Loucy (cell line): ENCODE results near the gene IQCE.
A peak's percentile ranks its signal among the peaks of the same experiment; 100 is the strongest.

Experiments
- H2AFZ ChIP-seq: fragments of 200-600 bp; sonication (generic); 2 replicates; pipeline ENCODE4 v1.6.0; 2016; ENCODE audit warnings: antibody characterized with exemption, mild to moderate bottlenecking, low read length, moderate library complexity
- H3F3A ChIP-seq: fragments of 200-600 bp; 2 replicates; pipeline ENCODE4 v1.6.0; 2016; ENCODE audit warnings: antibody characterized with exemption, low read depth, mild to moderate bottlenecking
- H3K27me3 ChIP-seq: fragments of 200-600 bp; sonication (generic); 2 replicates; pipeline ENCODE4 v1.6.1; 2014; ENCODE audit warnings: low read length, mild to moderate bottlenecking; ENCODE audit not compliant: insufficient read depth, poor library complexity, severe bottlenecking
- H3K36me3 ChIP-seq: fragments of 200-600 bp; sonication (generic); 2 replicates; pipeline ENCODE4 v1.6.1; 2016; ENCODE audit warnings: low read length; ENCODE audit not compliant: insufficient read depth
- H3K4me1 ChIP-seq: fragments of 200-600 bp; sonication (generic); 2 replicates; pipeline ENCODE4 v1.5.1; 2014; ENCODE audit warnings: low read length, mild to moderate bottlenecking; ENCODE audit not compliant: insufficient read depth, poor library complexity, severe bottlenecking
- H3K4me2 ChIP-seq: fragments of 200-600 bp; sonication (generic); 2 replicates; pipeline ENCODE4 v1.6.0; 2014; ENCODE audit warnings: antibody characterized with exemption, low read length, low read depth, mild to moderate bottlenecking; ENCODE audit not compliant: poor library complexity, severe bottlenecking
- H3K4me3 ChIP-seq: fragments of 200-600 bp; sonication (generic); 2 replicates; pipeline ENCODE4 v1.5.1; 2014; ENCODE audit warnings: low read length, mild to moderate bottlenecking, mixed read lengths; ENCODE audit not compliant: poor library complexity, severe bottlenecking
- H3K79me2 ChIP-seq: fragments of 200-600 bp; sonication (generic); 2 replicates; pipeline ENCODE4 v1.6.1; 2014; ENCODE audit warnings: low read length; ENCODE audit not compliant: insufficient read depth
- H3K9ac ChIP-seq: fragments of 200-600 bp; sonication (generic); 2 replicates; pipeline ENCODE4 v1.6.0; 2014; ENCODE audit warnings: mild to moderate bottlenecking, low read depth, low read length, moderate library complexity; ENCODE audit not compliant: poor library complexity, severe bottlenecking
- H3K9me2 ChIP-seq: fragments of 200-600 bp; sonication (generic); replicated peaks from 2 replicates; pipeline ENCODE4 v1.6.1; 2016; ENCODE audit warnings: low read depth, low read length, mixed read lengths
- H3K9me3 ChIP-seq: fragments of 200-600 bp; sonication (generic); 2 replicates; pipeline ENCODE4 v1.6.1; 2014; ENCODE audit warnings: mild to moderate bottlenecking, antibody characterized with exemption, low read length, low read depth; ENCODE audit not compliant: insufficient read depth
- H4K20me1 ChIP-seq: fragments of 200-600 bp; sonication (generic); 2 replicates; pipeline ENCODE4 v1.6.0; 2014; ENCODE audit warnings: antibody characterized with exemption, low read length, mild to moderate bottlenecking; ENCODE audit not compliant: insufficient read depth, poor library complexity, severe bottlenecking
- CTCF ChIP-seq: fragments of 200-600 bp; sonication (generic); conservative IDR thresholded peaks from 2 replicates; pipeline ENCODE4 v1.5.1; 2014; ENCODE audit warnings: mild to moderate bottlenecking, antibody characterized with exemption, low read length
- EZH2phosphoT487 ChIP-seq: fragments of 200-600 bp; IDR thresholded peaks from 2 replicates; pipeline ENCODE4 v1.6.1; 2018; ENCODE audit warnings: antibody characterized with exemption, mild to moderate bottlenecking, moderate library complexity, borderline replicate concordance

IQCE gene

GRCh38 chr7:2628891-2629290 is 70.1 kb downstream of the IQCE start:
- Histone ChIP-seq H3K4me3 (no peak overlapping the region), H4K20me1 (peaks cover 17% of the 10 kb centered on the region), H3K4me1 (peaks cover 8% of the 10 kb centered on the region), H3F3A (no peaks in the 10 kb centered on the region), H3K79me2 (peaks cover 20% of the 10 kb centered on the region), H3K4me2 (no peak overlapping the region), H3K27me3 (no peaks in the 10 kb centered on the region), H3K9ac (no peak overlapping the region), H3K36me3 (no peaks in the 10 kb centered on the region), H3K9me2 (no peaks in the 10 kb centered on the region), H2AFZ (no peak overlapping the region), H3K9me3 (no peaks in the 10 kb centered on the region)
- TF ChIP-seq CTCF (no peak), EZH2phosphoT487 (no peak)

GRCh38 chr7:2629746-2630681 is 71.2 kb downstream of the IQCE start:
- H3K27me3 ChIP-seq = no peaks in the 10 kb centered on the region
- H3K79me2 ChIP-seq = peaks cover 31% of the 10 kb centered on the region
- no peaks in the 10 kb centered on the region for H3K36me3 ChIP-seq
- peaks cover 16% of the 10 kb centered on the region for H3K4me1 ChIP-seq
- TF ChIP-seq CTCF (no peak), EZH2phosphoT487 (no peak)
- no peak overlapping the region for H3K4me2 ChIP-seq
- H4K20me1 ChIP-seq = peaks cover 28% of the 10 kb centered on the region
- H2AFZ ChIP-seq = no peak overlapping the region
- no peaks in the 10 kb centered on the region for H3K9me3 ChIP-seq
- H3K4me3 ChIP-seq = no peak overlapping the region
- no peaks in the 10 kb centered on the region for H3F3A ChIP-seq
- H3K9me2 ChIP-seq = no peaks in the 10 kb centered on the region
- H3K9ac ChIP-seq = no peak overlapping the region

- H3K9me2 ChIP-seq = no peaks in the 10 kb centered on the region
- TF ChIP-seq CTCF (no peak), EZH2phosphoT487 (no peak)
- no peaks in the 10 kb centered on the region for H3K36me3 ChIP-seq
- peaks cover 50% of the 10 kb centered on the region for H4K20me1 ChIP-seq
- H2AFZ ChIP-seq = peak within 1 kb of the TSS; percentile 70
- H3K4me1 ChIP-seq = peaks cover 30% of the 10 kb centered on the region
- peak within 1 kb of the TSS; percentile 98 for H3K9ac ChIP-seq
- H3K4me3 ChIP-seq = peak within 1 kb of the TSS; percentile 90
- H3K4me2 ChIP-seq = peak within 1 kb of the TSS; percentile 86
- no peaks in the 10 kb centered on the region for H3F3A ChIP-seq
- no peaks in the 10 kb centered on the region for H3K27me3 ChIP-seq
- no peaks in the 10 kb centered on the region for H3K9me3 ChIP-seq
- peaks cover 52% of the 10 kb centered on the region for H3K79me2 ChIP-seq
Measured at GRCh38 chr7:2631946-2632732, 73.4 kb downstream of the IQCE start, which contains the start of gene TTYH3. TSS of gene TTYH3 (plus strand) at chr7:2631986. CDS start at chr7:2632156, 170 bp downstream.
